ENCODE data around the gene ARMCX5.

ARMCX5 gene

GRCh38 chrX:102604327-102604726, 5.0 kb downstream of the ARMCX5 start:
- TF ChIP-seq CTCF (IDR thresholded peaks at IDR 0.05; ENCODE audit: control extremely low read depth, extremely low read depth, low read depth, missing control alignments): no peak
- CTCF ChIA-PET: no interaction called here
- DNase-seq (ENCODE audit: extremely low spot score): no peak
- POLR2A ChIA-PET: no interaction called here

- DNase-seq (ENCODE audit: extremely low spot score): no peak
- ChIA-PET CTCF (no interaction called here), POLR2A (no interaction called here)
- TF ChIP-seq CTCF (IDR thresholded peaks at IDR 0.05; ENCODE audit: control extremely low read depth, extremely low read depth, low read depth, missing control alignments): no peak
Observed at GRCh38 chrX:102606115-102606514, 6.8 kb downstream of the ARMCX5 start.

GRCh38 chrX:102610905-102611304, 11.6 kb downstream of the ARMCX5 start:
- POLR2A ChIA-PET: no interaction called here

GRCh38 chrX:102624105-102624504, 24.8 kb downstream of the ARMCX5 start:
- TF ChIP-seq CTCF (IDR thresholded peaks at IDR 0.05; ENCODE audit: control extremely low read depth, extremely low read depth, low read depth, missing control alignments): no peak
- ChIA-PET POLR2A (no interaction called here), CTCF (no interaction called here)
- no peak for DNase-seq (ENCODE audit: extremely low spot score)

More at GRCh38 chrX:102610905-102611304, 11.6 kb downstream of the ARMCX5 start:
- CTCF ChIA-PET: interaction anchor here (1.1 kb wide), 1 partner anchor 16 kb away, joined by 3 read pairs; no protein-coding TSS in a partner anchor
- no peak for DNase-seq (ENCODE audit: extremely low spot score)
- TF ChIP-seq CTCF (IDR thresholded peaks at IDR 0.05; ENCODE audit: control extremely low read depth, extremely low read depth, low read depth, missing control alignments): no peak

GRCh38 chrX:102627640-102628039, 28.3 kb downstream of the ARMCX5 start:
- CTCF ChIA-PET: interaction anchor here (1.4 kb wide), 1 partner anchor 17 kb away, joined by 3 read pairs; no protein-coding TSS in a partner anchor
- no peak for TF ChIP-seq CTCF (IDR thresholded peaks at IDR 0.05; ENCODE audit: control extremely low read depth, extremely low read depth, low read depth, missing control alignments)
- DNase-seq (ENCODE audit: extremely low spot score): no peak
- POLR2A ChIA-PET: no interaction called here

- no peak for DNase-seq (ENCODE audit: extremely low spot score)
- ChIA-PET POLR2A (no interaction called here), CTCF (no interaction called here)
- no peak for TF ChIP-seq CTCF (IDR thresholded peaks at IDR 0.05; ENCODE audit: control extremely low read depth, extremely low read depth, low read depth, missing control alignments)
Observed at GRCh38 chrX:102637561-102637960, 38.2 kb downstream of the ARMCX5 start.

GRCh38 chrX:102650903-102651241, 51.6 kb downstream of the ARMCX5 start:
- no peak for DNase-seq (ENCODE audit: extremely low spot score)
- no peak for TF ChIP-seq CTCF (IDR thresholded peaks at IDR 0.05; ENCODE audit: control extremely low read depth, extremely low read depth, low read depth, missing control alignments)
- POLR2A ChIA-PET: no interaction called here
- CTCF ChIA-PET: no interaction called here
